RKO (cell line): ENCODE measurements around the gene HSPA6.
"Not testable (repeated sequence)": the region's sequence is repeated elsewhere in the genome, so short reads cannot be mapped to it uniquely, and the experiment has no call there.

ENCODE experiments used
- DNase-seq: peaks from one replicate; pipeline ENCODE4 v3.0.0-alpha.2; 2016; ENCODE audit warnings: low spot score

HSPA6 gene

DNA sequence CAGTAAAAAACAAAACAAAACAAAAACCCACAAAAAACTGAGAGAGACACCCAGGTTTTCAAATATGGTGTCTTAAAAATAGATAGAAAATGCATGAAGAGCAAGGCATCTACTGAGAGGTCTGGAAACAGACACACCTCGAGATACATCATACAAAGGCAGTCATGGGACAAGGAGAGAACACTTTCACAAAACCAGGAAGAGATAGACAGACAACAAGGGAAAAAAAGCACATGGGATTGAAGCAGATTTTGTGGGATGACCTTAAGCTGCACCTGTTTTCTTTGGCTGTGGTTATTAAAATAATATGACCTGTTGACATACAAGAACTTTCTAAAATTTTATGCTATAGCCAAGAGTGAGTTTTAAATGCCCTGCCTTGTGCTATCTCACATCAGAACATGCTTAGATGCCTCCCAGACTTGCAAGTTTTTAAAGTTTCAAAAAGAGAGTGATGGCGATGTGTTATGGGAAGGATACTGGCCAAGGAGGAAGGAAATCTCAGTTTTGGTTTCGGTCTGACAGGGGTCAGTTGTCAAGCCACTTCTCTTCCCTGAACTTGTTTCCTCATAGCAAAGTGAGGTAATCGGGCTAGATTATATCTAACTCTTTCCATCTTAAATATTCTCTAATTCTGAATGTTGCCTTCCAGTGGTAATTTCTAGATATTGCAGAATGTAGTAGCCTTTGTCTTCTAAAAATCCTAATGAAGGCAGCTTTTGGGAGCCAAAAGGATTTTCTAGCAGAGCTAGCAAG lies 36.8 kb downstream of the HSPA6 start:
- DNase-seq, result not testable (repeated sequence)

DNA sequence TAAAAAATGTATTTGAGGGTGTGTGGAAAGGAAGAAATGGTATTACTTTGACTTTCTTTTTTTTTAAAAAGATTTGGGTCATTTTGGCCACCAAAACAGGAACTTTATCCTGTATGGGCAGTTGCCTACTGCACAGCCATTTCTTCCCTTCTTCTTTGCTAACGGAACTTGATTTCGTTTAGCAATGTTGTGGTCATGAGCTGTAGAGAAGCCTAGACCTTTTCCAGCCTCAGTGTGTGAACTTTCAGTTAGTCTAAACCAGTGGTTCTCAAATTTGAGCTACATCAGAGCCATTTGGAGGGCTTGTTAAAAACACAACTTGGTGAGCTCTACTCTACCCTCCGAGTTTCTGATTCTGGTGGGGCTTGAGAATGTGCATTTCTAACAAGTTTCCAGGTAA lies 38.1 kb downstream of the HSPA6 start:
- not testable (repeated sequence) for DNase-seq

DNA sequence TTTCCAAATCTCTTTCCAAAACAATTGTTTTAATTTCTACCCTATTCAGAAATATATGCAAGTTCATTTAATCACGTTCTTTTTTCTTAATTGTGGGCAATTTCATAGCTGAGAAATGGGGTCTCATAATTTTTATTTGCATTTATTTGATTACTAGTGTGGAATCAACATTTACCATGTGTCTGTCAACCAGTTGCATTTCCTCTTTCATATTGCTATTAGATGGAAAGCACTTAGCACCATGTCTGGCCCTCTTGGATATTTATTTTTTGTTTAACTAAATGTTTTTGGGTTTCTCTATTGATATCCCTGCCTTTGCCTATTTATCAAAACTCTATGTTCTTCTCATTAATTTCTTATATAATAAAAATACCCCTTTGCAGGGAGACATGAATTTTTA lies 39.2 kb downstream of the HSPA6 start:
- DNase-seq, result not testable (repeated sequence)

DNA sequence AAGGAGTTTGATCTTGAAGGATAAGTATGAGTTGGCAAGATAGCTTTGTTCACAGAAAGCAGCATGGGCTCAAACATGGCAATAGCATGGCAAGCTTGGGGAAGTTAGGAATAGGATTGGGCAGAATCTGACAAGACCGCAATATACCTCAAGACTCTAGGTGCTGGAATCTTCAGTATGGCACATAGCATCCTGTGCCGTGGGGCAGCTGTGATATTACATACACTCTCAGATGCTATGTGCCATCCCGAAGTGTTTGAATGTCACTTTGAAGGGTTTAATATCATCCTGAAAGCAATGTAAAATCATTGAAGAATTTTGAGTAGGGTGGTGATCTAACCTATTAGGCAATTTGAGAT lies 42.2 kb downstream of the HSPA6 start:
- DNase-seq, result not testable (repeated sequence)

DNA sequence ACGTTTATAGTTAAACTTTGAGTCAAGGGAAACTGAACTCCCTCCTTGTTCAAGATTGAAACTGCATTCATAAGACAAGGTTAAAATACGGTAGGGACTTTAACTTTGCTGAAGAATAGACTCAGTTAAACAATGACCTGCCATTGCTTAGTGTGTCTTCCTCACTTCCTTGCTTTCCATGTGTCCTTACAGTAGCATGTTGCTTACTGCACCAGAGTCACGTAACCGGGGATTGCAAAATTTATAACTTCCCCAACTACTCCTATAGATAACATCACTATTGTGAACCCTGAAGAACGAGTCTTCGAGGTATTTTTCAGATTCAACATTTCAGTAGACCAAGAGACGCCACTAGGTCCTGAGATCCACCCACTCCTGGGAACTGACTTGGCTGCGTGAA lies 47.4 kb downstream of the HSPA6 start:
- DNase-seq, result not testable (repeated sequence)
